Measurements from ENCODE around the gene MACROH2A2. TPM values are rescaled to one million over a fixed set of nuclear protein-coding genes. Genes with fewer than 3 reads are reported as not detected.

Gene MACROH2A2
- total and polyA plus RNA-seq, 2 of the 13 experiments (the other 11 are each of a cell fraction or from before 2014, with no cell fraction given), result 9.8 to 43.1 TPM

DNA sequence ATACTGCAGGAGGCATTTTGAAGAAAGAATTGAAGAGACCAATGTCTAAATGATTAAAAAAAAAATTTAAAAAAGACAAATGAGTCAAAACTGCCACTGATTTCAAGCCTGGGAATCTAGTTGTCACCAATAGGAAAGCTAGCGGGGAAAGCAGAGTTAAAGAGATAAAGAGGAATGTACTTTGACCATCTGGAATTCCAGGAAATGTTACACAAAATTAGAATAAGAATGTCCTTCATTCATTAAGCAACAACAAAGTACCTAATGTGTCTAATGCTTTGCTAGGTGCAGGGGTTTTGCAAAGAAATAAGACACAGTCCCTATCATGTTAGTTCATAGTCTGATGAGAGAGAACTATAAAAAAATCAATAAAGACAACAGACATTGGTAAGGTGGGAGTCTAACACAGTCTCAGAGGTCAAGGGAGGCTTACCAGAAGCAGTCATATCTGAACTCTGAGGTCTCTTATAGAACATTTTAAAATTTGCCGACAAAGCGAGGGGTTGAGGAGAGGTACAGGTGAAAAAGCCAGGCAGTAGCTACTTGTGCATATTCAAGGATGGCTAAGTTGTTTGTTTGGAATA, 102.7 kb downstream of the MACROH2A2 start (continued):
- no peak for TF ChIP-seq PBX3 (CRISPR knock-in tag; IDR thresholded peaks at IDR 0.05; ENCODE audit: borderline replicate concordance)

DNA sequence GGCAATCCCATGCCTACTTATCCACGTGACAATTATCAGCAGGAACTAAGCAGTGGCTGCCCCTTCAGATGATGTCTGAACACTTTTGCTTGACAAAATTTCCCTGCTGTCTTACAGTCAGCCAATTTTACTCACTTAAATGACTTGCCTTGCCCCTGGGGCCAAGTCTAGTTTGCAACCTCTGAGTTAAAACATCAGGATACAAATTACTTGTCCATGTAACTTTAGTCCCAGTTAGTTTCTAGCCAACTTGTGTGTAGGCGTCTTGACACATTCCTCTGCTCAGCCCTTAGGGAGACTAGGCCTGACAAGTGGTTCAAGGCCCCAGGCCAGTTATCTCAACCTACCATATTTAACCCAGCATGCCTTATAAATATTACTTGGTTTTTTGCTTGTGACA, 105.5 kb downstream of the MACROH2A2 start:
- H3K36me3 ChIP-seq (replicated peaks in 1 of 2; ENCODE audit: control insufficient read depth in 1 of 2, insufficient read depth in 2 of 2, low read length in 2 of 2), result peaks cover 19 to 74% of the 10 kb centered on the region in 2 experiments
- ATAC-seq, result no peak
- in situ Hi-C loops (cut with HindIII; ENCODE audit: extremely low pct_ligation_motif_present, low pct_unique_long_range_greater_than_20kb), result no loop called here
- TF ChIP-seq SP4 (CRISPR knock-in tag; IDR thresholded peaks at IDR 0.05) (no peak), FOXP1 (IDR thresholded peaks at IDR 0.05) (no peak), FOXP1 (CRISPR knock-in tag; IDR thresholded peaks at IDR 0.05) (no peak), MAFG (CRISPR knock-in tag; IDR thresholded peaks at IDR 0.05) (no peak), ZNF589 (CRISPR knock-in tag; conservative IDR thresholded peaks at IDR 0.05) (no peak), SRY (CRISPR knock-in tag; IDR thresholded peaks at IDR 0.05) (no peak), PHF21A (CRISPR knock-in tag; IDR thresholded peaks at IDR 0.05) (no peak), ZNF276 (CRISPR knock-in tag; IDR thresholded peaks at IDR 0.05; ENCODE audit: low read depth) (no peak), ZNF335 (CRISPR knock-in tag; IDR thresholded peaks at IDR 0.05) (no peak), RFXANK (CRISPR knock-in tag; IDR thresholded peaks at IDR 0.05) (no peak), MTF1 (CRISPR knock-in tag; IDR thresholded peaks at IDR 0.05) (no peak), ZNF775 (CRISPR knock-in tag; IDR thresholded peaks at IDR 0.05; ENCODE audit: borderline replicate concordance) (no peak), SOX5 (CRISPR knock-in tag; IDR thresholded peaks at IDR 0.05; ENCODE audit: borderline replicate concordance) (no peak)

More for the DNA sequence above, 105.5 kb downstream of the MACROH2A2 start:
- 97% methylated on average over 2 of the region's 2 CpGs for WGBS (ENCODE audit: low lambda C conversion rate)
- peaks cover 58% of the 10 kb centered on the region for H3K79me2 ChIP-seq (ENCODE audit: insufficient read depth, low read length)
- intact Hi-C loops (cut with micrococcal nuclease; ENCODE audit: unreplicated experiment), result no loop called here
- no peaks in the 10 kb centered on the region for H3K9me3 ChIP-seq (ENCODE audit: low read length)
- no peak overlapping the region for H3K4me2 ChIP-seq (ENCODE audit: low read depth, low read length)
- FAIRE-seq (no peak), DNase-seq (ENCODE audit: low spot score) (no peak)
- H3K9ac ChIP-seq (ENCODE audit: insufficient read depth, low read depth, low read length), result no peak overlapping the region
- H4K20me1 ChIP-seq (ENCODE audit: insufficient read depth, low read length), result peaks cover 34% of the 10 kb centered on the region
- no peak overlapping the region for H2AFZ ChIP-seq (ENCODE audit: low read length)
- BruUV-seq (replicated peaks), result no TSS peak
- peaks cover 57% of the 10 kb centered on the region for H3K4me1 ChIP-seq (ENCODE audit: insufficient read depth, low read length)
- no peak overlapping the region for H3K27ac ChIP-seq (ENCODE audit: extremely low read length, insufficient read depth, low read length)
- ChIA-PET CTCF (ENCODE audit: low intra/inter-chr PET ratio, low total read pairs) (no interaction called here), POLR2A (interaction anchor here (1.9 to 4.1 kb wide), 2 partner anchors 12 kb away, joined by 6 to 22 read pairs; partner anchors contain the start of genes SAR1A and TYSND1)
- no peak overlapping the region for H3K4me3 ChIP-seq (replicated peaks in 1 of 3; ENCODE audit: insufficient read depth in 1 of 3, low read depth in 2 of 3, low read length in 3 of 3)
- no peaks in the 10 kb centered on the region for H3K27me3 ChIP-seq (ENCODE audit: control insufficient read depth in 1 of 2, insufficient read depth in 2 of 2, low read length in 2 of 2)
